ENCODE data around the gene NCR3LG1. TPM values are rescaled to one million over a fixed set of nuclear protein-coding genes. Genes with fewer than 3 reads are reported as not detected.

The NCR3LG1 gene
- total RNA-seq, 1 experiment from 2014 or later: 2.0 TPM

GRCh38 chr11:17313349-17314231 lies 38.0 kb upstream of the NCR3LG1 start (continued):
- TF ChIP-seq, protein P1, sequence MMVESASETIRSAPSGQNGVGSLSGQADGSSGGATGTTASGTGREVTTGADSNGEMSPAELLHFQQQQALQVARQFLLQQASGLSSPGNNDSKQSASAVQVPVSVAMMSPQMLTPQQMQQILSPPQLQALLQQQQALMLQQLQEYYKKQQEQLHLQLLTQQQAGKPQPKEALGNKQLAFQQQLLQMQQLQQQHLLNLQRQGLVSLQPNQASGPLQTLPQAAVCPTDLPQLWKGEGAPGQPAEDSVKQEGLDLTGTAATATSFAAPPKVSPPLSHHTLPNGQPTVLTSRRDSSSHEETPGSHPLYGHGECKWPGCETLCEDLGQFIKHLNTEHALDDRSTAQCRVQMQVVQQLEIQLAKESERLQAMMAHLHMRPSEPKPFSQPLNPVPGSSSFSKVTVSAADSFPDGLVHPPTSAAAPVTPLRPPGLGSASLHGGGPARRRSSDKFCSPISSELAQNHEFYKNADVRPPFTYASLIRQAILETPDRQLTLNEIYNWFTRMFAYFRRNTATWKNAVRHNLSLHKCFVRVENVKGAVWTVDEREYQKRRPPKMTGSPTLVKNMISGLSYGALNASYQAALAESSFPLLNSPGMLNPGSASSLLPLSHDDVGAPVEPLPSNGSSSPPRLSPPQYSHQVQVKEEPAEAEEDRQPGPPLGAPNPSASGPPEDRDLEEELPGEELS (CRISPR knock-in tag; IDR thresholded peaks at IDR 0.05): no peak
- TF ChIP-seq, protein P2, sequence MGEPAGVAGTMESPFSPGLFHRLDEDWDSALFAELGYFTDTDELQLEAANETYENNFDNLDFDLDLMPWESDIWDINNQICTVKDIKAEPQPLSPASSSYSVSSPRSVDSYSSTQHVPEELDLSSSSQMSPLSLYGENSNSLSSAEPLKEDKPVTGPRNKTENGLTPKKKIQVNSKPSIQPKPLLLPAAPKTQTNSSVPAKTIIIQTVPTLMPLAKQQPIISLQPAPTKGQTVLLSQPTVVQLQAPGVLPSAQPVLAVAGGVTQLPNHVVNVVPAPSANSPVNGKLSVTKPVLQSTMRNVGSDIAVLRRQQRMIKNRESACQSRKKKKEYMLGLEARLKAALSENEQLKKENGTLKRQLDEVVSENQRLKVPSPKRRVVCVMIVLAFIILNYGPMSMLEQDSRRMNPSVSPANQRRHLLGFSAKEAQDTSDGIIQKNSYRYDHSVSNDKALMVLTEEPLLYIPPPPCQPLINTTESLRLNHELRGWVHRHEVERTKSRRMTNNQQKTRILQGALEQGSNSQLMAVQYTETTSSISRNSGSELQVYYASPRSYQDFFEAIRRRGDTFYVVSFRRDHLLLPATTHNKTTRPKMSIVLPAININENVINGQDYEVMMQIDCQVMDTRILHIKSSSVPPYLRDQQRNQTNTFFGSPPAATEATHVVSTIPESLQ (CRISPR knock-in tag; IDR thresholded peaks at IDR 0.05): no peak
- TF ChIP-seq NR1H2 (CRISPR knock-in tag; IDR thresholded peaks at IDR 0.05) (no peak), HMGXB4 (CRISPR knock-in tag; IDR thresholded peaks at IDR 0.05) (no peak), RORB (CRISPR knock-in tag; IDR thresholded peaks at IDR 0.05) (no peak), EMX1 (CRISPR knock-in tag; IDR thresholded peaks at IDR 0.05) (no peak), NFATC4 (CRISPR knock-in tag; IDR thresholded peaks at IDR 0.05) (no peak), ZNF121 (CRISPR knock-in tag; IDR thresholded peaks at IDR 0.05) (no peak), IRF1 (CRISPR knock-in tag; IDR thresholded peaks at IDR 0.05) (no peak)
- TF ChIP-seq, protein P3, sequence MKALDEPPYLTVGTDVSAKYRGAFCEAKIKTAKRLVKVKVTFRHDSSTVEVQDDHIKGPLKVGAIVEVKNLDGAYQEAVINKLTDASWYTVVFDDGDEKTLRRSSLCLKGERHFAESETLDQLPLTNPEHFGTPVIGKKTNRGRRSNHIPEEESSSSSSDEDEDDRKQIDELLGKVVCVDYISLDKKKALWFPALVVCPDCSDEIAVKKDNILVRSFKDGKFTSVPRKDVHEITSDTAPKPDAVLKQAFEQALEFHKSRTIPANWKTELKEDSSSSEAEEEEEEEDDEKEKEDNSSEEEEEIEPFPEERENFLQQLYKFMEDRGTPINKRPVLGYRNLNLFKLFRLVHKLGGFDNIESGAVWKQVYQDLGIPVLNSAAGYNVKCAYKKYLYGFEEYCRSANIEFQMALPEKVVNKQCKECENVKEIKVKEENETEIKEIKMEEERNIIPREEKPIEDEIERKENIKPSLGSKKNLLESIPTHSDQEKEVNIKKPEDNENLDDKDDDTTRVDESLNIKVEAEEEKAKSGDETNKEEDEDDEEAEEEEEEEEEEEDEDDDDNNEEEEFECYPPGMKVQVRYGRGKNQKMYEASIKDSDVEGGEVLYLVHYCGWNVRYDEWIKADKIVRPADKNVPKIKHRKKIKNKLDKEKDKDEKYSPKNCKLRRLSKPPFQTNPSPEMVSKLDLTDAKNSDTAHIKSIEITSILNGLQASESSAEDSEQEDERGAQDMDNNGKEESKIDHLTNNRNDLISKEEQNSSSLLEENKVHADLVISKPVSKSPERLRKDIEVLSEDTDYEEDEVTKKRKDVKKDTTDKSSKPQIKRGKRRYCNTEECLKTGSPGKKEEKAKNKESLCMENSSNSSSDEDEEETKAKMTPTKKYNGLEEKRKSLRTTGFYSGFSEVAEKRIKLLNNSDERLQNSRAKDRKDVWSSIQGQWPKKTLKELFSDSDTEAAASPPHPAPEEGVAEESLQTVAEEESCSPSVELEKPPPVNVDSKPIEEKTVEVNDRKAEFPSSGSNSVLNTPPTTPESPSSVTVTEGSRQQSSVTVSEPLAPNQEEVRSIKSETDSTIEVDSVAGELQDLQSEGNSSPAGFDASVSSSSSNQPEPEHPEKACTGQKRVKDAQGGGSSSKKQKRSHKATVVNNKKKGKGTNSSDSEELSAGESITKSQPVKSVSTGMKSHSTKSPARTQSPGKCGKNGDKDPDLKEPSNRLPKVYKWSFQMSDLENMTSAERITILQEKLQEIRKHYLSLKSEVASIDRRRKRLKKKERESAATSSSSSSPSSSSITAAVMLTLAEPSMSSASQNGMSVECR (CRISPR knock-in tag; IDR thresholded peaks at IDR 0.05; ENCODE audit: borderline replicate concordance): no peak

GRCh38 chr11:17314232-17314547 lies 37.4 kb upstream of the NCR3LG1 start:
- CTCF ChIA-PET: no interaction called here
- Mint-ChIP-seq H3K27me3 (ENCODE audit: low read depth) (no peaks in the 10 kb centered on the region), H3K36me3 (no peaks in the 10 kb centered on the region), H3K9me3 (no peaks in the 10 kb centered on the region), H3K27ac (no peak overlapping the region), H3K4me3 (no peak overlapping the region), H3K4me1 (no peaks in the 10 kb centered on the region)
- DNase-seq (ENCODE audit: low spot score): no peak
- no peak for ATAC-seq
- POLR2A ChIA-PET: no interaction called here
- TF ChIP-seq ELF4 (CRISPR knock-in tag; IDR thresholded peaks at IDR 0.05; ENCODE audit: low read depth) (no peak), TP53 (CRISPR knock-in tag; IDR thresholded peaks at IDR 0.05) (no peak), GTF2I (CRISPR knock-in tag; conservative IDR thresholded peaks at IDR 0.05) (no peak), ZSCAN18 (CRISPR knock-in tag; IDR thresholded peaks at IDR 0.05) (no peak), ZBTB21 (CRISPR knock-in tag; IDR thresholded peaks at IDR 0.05; ENCODE audit: borderline replicate concordance) (no peak), HMGXB4 (CRISPR knock-in tag; IDR thresholded peaks at IDR 0.05) (no peak), SMAD3 (CRISPR knock-in tag; IDR thresholded peaks at IDR 0.05; ENCODE audit: borderline replicate concordance) (no peak), ZNF512 (CRISPR knock-in tag; IDR thresholded peaks at IDR 0.05; ENCODE audit: borderline replicate concordance) (no peak), MXD4 (CRISPR knock-in tag; IDR thresholded peaks at IDR 0.05; ENCODE audit: borderline replicate concordance) (no peak), FOXK1 (CRISPR knock-in tag; IDR thresholded peaks at IDR 0.05) (no peak), IRF2 (CRISPR knock-in tag; IDR thresholded peaks at IDR 0.05; ENCODE audit: borderline replicate concordance, low read depth) (no peak)
